AG20443 (cell line): ENCODE results near the gene SLC12A9.

Experiments
- DNase-seq: peaks from one replicate; pipeline ENCODE4 v3.0.0; 2012; ENCODE audit warnings: low spot score, mixed read lengths

SLC12A9 gene

DNA sequence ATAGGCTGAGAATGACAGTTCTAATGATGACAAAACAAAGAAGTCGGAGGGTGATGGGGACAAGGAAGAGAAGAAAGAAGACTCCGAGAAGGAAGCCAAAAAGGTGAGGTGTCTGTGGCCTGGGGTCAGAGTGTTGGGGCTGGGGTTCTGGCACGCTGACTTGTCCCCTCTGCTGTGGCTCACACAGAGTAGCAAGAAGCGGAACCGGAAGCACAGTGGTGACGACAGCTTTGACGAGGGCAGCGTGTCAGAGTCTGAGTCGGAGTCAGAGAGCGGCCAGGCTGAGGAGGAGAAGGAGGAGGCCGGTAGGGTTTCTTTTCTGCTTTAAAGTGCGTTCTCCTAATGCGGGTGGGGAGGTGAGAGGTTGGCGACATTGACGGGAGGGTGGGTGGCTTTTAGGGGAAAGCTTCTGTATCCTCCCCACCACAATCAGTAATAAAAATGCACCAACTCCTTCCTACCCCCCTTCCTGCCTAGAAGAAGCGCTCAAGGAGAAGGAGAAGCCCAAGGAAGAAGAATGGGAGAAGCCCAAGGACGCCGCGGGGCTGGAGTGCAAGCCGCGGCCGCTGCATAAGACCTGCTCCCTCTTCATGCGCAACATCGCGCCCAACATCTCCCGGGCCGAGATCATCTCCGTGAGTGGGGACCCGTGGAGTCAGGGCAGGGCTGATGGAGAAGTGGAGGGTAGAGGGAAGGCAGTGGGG lies 32.4 kb downstream of the SLC12A9 start:
- DNase-seq: no peak

DNA sequence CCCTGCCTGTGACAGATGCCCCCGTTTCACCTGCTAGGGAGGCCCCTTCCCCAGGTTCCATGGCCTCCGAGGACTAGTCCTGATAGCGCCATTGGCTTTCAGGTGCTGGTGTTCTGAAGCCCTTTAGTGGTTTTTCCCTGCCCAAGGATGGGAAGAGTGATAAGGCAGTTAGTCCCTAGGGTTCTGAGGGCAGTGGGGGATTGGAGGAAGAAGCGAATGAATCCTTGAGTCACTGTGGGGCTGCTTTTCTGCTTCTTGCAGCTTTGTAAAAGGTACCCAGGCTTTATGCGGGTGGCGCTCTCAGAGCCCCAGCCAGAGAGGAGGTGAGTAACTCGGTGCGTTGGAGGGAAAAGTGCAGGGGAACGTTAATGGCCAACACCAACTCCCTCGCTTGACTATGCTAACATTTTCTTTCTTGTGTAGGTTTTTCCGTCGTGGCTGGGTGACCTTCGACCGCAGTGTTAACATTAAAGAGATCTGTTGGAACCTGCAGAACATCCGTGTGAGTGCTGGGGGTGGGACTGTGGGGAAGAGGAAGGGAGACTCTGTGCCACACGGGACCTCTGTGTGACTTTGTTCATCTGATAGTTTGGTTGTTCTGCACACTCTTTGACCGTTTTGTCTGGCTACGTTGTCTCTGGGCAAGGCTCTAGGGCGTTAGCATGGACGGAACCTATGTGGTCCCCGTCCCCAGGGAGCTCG lies 33.1 kb downstream of the SLC12A9 start:
- no peak for DNase-seq

DNA sequence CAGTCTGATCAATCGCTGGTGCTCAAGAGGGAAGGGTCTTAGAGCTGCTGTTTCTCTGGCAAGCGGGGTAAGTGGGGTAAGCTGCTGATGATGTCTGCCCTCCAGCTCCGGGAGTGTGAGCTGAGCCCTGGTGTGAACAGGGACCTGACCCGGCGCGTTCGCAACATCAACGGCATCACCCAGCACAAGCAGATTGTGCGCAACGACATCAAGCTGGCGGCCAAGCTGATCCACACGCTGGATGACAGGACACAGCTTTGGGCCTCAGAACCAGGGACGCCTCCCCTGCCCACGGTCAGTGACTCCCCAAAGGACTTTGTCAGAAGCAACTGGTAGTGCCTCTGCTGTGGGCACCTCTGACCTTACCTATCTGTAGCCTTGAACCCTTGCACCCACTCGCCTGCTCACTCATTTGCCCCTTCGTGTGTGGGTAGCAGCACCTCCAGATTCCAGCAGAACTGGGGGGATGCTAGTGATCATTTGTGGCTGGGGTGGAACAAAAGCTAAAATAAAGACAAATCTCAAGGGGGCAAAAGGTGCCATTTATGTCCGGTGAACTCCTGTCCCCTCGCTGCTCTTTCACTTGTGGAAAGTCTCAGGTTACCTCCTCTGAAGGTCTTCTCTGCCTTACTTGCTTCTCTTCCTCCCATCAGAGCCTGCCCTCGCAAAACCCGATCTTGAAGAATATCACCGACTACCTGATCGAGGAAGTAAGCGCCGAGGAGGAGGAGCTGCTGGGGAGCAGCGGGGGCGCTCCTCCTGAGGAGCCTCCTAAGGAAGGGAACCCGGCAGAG lies 33.8 kb downstream of the SLC12A9 start:
- no peak for DNase-seq

DNA sequence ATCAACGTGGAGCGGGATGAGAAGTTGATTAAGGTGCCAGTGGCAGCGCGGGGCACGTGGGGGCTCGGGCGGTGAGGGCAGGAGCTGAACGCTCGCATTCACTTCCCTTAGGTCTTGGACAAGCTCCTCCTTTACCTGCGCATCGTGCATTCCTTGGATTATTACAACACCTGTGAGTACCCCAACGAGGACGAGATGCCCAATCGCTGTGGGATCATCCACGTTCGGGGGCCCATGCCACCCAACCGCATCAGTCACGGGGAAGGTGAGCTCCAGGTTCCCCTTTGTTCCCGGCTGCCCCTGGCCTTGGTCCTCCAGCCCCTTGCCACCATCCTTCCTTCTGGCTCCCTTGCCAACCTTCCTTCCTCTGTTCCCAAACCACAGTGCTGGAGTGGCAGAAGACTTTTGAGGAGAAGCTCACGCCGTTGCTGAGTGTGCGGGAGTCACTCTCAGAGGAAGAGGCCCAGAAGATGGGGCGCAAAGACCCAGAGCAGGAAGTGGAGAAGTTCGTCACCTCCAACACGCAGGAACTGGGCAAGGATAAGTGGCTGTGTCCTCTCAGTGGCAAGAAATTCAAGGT lies 34.5 kb downstream of the SLC12A9 start:
- DNase-seq: no peak

DNA sequence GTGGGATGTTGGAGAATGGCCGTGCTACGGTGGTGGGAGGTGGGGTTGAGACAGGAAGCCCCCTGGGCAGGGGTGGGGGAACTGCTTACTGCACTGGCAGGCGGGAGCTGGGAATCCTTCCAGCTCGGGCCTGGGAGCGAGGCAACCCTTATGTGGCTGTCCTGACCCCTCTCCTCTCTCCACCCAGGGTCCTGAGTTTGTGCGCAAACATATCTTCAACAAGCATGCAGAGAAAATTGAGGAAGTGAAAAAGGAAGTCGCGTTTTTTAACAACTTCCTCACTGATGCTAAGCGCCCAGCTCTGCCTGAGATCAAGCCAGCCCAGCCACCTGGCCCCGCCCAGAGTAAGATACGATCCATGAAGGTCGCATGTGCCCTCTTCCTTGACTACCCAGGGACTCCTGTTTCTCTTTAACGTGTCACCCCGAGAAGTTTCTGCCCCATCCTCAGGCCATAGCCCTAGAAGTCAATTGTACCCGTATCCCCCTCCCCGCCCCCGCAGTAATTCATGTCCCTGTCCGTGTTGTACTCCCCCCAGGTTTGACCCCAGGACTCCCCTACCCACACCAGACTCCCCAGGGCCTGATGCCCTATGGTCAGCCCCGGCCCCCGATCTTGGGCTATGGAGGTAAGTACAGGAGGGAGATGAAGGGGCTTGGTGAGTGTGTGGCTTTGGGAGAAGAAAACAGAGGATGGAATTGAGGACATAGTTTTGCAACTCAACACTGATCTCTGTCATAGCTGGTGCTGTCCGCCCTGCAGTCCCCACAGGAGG lies 35.2 kb downstream of the SLC12A9 start:
- DNase-seq: no peak

DNA sequence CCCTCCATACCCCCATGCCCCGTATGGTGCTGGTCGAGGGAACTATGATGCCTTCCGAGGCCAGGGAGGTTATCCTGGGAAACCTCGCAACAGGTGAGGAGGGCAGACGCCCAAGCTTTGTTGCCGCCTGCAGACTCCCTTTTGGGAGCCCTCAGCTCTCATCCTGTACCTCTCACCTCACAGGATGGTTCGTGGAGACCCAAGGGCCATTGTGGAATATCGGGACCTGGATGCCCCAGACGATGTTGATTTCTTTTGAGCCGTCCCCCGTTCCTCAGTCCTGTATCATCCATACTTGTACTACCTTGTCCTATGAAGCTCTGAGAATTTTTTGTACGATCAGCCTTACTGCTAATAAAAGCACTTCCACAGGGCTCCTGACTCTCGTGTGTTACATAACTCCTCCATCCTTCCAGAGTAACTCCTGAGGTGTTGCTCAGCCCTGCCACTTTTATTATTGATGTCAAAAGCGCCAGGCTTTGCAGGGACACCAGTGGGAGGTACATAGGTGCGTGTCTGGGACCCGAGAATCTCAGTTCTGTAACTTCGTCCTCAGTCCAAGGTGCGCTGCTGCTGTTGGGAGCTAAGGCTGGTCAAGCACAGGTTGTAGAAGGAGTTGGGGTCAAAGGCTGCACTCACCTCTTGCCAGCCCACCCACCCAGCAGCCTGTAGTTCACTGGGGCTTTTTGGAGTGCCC lies 35.9 kb downstream of the SLC12A9 start:
- no peak for DNase-seq

DNA sequence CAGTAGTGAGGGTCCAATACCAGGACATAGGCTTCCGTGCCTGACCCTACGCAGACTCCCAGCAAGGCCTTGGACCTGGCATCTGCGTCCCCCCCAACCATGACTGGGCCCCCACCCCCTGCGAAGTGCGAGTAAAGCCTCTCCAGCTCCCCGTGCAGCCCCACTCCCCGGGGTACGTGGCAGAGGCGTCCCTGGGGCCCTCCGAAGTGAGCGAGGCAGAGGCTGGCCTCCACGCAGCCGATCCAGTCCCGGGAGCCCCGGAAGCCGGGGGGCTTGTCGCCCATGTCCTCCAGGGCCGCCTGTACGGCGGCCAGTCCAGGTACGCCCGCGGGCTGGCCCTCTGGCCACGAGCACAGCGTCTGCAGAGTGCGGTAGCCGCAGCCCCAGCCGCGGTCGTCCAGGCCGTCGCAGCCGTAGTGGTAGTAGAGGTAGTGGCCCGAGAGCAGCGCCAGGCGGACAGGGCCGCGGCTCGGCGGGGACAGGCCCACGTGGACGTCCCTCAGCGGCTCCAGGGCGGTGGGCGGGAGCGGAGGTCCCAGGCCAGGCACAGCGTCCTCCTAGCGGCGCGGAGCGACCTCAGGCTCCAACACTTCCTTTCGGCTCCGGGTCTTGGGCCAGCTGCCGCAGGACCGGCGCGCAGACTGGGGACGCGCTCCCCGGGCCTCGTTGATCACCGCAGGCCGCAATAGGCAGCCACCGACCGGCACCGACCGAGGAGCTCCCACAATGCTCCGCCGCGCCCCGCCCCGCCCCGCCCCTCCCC lies 36.7 kb downstream of the SLC12A9 start, which contains the start of gene UFSP1:
TSS of gene UFSP1 (minus strand) at position 728 of the 763 bp plus-strand sequence. CDS start at position 284, 444 bp downstream.
- DNase-seq: no peak

DNA sequence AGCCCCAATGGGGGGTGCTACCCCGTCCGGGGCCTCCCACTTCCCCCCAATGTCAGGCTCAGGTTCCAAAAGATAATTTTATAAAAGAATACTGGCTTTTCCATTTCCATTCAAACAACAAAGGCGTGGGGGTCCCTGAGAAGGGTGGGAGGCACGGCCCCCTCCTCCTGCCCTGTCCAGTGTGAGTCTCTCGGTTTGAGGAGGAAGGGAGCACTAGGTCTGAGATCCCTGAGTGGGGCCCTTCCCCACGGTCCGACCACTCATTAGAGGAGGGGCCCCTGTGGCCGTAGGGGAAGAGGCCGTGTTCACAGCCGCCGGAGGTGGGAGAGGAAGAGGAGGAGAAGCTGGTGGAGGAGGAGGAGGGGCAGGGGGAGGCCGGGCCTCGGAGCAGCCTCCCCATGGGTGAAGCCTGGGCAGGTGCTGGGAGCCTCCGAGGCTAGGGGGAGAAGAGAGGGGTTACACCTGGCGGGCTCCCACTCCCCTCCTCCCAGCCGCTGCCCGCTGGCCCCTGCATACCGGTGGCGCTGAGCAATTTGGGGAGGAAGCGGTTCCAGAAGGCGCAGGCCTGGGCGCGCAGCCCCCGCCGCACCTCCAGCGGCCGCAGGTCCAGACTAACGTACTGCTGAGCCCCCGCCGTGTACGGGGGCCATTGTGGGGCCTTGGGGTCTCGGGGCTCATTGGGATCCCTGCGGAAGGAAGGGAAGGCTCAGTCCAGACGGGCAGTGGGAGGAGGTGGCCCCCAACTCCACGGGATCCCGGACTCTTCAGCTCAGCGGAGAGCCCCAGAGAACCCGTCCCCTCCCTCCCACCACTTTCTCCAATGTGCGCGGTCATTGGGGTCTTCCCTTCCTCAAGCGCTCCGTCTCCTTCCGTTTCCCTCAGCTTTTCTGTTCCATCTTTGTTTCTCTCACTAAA lies 38.4 kb downstream of the SLC12A9 start:
- no peak for DNase-seq

DNA sequence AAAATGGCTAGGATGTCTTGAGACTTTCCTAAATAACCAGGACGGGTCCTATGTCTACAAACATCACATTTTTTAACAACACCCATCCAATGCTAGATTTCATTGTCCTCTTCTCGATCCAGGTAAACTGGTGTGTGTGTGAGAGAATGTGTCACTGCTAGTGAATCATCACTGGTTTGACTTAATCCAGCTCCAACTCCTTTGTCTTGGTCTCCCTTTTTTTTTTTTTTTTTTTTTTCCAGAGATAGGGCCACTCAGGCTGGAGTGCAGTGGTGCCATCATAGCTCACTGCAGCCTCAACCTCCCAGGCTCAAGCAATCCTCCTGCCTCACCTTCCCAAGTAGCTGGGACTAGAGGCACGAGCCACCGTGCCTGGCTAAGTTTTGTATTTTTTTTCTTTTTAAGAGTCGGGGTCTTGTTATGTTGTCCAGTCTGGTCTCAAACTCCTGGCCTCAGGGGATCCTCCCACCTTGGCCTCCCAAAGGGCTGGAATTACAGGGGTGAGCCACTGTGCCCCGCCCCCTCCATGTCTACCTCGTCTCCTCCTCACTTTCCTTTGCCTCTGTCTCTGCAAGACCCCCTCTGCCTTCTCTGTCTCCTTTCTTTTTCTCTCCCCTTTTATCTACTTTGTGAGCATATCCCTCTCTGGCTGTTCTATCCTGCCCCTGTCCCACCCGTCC lies 39.2 kb downstream of the SLC12A9 start:
- DNase-seq: no peak

DNA sequence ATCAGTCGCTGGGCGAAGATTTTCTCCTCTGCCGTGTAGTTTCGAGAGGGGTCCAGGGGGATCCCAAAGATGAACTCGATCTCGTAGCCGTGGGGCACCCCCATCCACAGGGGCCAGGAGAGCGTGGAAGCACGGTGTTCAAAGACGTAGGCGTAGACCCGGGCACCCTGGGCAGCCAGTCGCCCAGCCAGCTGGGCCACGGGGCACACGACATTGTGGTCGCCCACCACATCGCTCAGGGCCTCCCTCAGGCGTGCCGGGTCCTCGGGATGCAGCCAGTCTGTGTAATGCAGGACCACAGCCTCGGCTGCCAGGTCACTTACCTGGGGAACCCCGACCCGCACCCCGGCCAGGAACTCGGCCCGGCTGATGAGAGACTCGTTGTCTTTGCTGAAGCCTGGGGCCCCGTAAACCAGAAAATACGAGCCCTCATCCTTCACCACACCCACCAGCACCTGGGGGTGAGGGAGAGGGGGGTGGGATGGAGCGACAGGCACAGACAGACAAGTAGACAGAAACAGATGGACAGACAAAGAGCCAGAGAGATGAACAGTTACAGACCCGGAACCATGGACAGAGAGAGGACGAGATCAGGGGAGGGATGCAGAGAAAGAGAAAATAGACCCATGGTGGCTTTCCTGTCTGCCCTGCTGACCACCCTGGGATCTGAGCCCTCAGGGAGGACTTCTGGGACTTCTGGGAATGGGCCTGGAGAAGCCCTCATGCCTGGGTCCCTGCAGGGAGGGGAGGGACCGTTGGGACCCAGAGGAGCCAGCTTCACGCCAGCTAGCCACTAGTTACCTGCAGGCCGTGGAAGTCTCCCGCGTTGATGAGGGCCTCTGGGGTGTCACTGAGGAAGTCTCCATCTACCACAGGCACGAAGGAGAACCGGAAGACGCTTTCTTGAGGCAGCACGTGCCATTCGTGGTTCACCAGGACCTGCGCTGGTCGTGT lies 40.1 kb downstream of the SLC12A9 start:
- no peak for DNase-seq

DNA sequence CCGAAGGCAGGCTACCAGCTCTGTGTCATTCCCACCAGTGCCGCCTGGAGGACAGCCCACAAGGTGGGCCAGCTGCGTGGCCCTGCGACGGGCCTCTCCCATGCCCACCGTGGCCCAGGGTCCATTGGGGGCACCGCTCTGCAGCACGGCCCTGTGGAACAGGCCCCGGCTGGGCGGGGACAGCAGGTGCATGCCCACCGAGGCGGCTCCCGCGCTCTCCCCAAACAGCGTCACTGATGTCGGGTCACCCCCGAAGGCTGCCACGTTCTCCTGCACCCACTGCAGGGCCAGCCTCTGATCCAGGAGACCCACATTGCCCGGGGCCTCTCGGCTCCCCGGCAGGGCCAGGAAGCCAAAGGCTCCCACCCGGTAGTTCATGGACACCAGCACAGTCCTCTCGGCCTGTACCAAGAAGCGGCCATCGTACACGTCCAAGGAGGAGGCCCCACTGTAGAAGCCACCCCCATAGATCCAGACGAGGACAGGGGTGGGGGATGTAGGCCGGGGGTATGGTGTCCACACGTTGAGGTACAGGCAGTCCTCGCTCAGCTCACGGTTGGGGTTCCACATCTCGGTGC lies 40.9 kb downstream of the SLC12A9 start:
- DNase-seq: no peak

DNA sequence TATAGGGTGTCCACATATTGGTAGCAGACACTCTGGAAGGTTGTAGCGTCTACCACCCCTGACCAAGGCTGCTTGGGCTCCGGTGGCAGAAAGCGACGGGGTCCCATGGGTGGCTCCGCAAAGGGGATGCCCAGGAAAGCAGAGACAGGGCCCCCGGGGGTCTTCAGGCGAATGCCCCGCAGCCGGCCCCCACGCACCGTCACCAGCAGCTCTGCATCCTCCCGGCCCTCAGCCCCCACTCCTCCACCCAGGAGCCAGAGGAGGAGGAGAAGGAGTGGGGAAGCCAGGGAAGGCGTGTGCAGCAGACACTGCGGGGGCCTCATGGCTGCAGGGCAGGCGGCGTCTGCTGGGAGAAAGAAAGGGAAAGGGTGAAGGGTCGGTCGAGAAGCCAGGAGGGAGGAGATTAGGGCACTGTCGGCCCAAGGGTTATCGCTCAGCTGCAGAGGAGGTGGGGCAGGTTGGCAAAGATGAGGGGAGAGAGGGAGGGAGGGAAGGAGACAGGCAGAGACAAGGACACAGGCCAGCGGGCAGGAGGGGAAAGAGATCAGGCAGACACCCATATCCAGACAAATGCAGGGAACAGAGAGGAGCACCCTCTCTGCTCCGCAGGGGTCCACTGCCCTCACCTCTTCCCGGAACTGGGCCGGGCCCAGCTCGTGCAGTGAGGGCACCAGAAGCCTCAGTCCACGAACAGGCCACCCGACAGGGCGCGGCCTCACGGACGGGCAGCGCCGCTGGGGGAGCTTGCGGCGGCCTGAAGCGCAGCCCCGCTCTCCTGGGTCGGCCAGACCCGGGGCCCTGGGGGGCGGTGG lies 41.6 kb downstream of the SLC12A9 start:
- DNase-seq: no peak

DNA sequence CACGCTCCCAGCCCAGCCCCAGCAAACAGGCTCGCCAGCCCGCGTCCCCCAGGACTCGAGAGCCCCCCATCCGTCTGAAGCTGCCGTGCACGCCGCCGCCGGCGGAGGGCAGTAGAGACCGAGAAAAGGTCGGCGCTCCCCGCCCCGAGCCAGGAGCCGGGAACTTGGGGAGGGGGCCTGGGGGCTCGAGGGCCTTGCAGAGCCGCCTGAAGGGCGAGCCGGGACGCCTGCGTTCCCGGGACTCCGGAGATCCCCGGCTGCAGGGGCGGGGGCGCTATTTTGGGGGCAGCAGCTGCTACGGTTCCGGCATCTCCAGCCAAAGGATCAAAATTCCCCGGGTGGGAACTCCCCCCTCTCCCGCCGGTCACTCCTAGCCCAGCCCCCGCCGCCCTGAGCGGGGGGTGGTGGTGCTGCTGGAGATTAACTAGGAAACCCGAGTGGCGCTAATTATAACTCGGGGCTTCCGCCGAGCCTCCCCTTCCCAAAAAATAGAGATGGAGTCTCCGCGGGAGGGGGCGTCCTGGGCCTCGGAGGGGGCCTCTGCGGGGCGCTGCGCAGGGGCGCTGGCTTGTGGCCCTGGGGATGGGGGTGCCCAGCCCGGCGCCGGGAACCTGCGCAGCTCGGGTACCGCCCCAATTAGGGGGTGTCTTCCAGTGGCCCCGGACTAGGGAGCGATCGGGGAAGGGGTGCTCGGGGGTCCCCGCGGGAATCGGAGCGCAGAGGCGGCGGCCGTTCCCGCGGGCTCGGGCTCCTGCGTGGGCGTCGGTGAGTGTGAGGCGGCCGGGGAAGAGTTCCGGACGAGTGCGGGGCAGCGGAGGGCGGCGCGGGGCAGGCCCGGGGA lies 42.6 kb downstream of the SLC12A9 start:
- peak; percentile 64 for DNase-seq

DNA sequence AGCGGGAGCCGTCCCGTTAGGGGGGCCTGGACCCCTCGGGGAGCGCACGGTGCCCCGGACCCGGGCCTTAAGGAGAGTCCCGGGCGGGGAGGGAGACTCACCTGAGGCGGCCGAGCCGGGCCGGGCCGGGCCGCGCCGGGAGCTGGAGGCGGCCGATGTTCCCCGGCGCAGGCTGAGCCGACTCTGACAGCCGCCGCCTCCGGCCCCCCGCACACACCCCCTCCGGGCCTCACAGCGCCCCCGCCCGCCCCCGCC lies 43.1 kb downstream of the SLC12A9 start, which contains the start of gene ACHE:
TSS of gene ACHE (minus strand) at position 188 of the 255 bp plus-strand sequence. CDS start 1,656 bp downstream, outside the sequence.
- DNase-seq: no peak

DNA sequence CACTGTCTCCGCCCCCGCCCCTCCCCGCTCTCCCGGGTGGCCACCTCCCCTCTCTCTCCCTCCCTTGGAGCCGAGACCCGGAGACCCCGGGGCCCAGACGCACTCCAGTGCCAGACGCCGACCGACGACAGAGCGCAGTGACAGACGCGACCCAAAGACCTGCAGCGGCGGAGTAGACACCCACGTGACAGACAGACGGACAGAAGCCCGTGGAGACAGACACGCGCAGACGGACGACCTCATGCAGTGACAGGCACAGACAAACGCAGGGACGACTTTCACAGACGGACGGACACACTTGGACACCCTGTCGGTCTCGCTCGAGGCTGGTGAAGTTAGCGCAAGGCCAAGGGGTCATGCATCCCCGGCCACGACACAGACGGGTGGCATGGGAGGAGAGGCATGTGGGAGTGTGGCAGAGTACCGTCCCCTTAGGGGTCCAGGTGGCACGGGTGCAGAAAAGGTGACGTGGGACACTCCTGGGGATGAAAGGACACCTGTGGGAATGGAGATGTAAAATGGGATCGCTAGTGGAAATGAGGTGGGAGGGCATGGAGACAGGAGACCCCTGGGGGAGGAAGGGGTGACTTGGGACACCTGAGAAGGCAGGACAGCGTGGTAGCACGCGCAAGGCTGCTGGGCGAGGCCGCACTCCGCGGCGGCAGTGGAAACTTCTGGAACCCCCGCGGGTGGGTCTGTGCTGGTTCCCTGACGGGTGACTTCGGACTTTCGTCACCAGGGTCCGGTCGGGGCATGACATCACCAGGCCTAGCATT lies 43.6 kb downstream of the SLC12A9 start:
- DNase-seq: no peak
